GM23338 (cell line): ENCODE results near the gene CLASRP. TPM values are rescaled to one million over a fixed set of nuclear protein-coding genes. Genes with fewer than 3 reads are reported as not detected.

Experiments used
- ATAC-seq: fragments of 200-7000 bp; cut with Tn5 transposase; 3 replicates; pipeline ENCODE4 v1.9.1; 2020
- DNase-seq: peaks from one replicate; pipeline ENCODE4 v3.0.0-alpha.2; 2015; ENCODE audit warnings: low spot score
- H2AFZ ChIP-seq: fragments of 200-600 bp; sonication (generic); 2 replicates; pipeline ENCODE4 v1.8.0; 2016; ENCODE audit warnings: antibody characterized with exemption, mild to moderate bottlenecking, moderate library complexity
- H3F3A ChIP-seq: fragments of 200-600 bp; sonication (generic); replicated peaks from 2 replicates; pipeline ENCODE4 v1.8.0; 2017; ENCODE audit warnings: antibody characterized with exemption, mixed run types, low read depth
- H3K27ac ChIP-seq: fragments of 200-600 bp; sonication (generic); 2 replicates; pipeline ENCODE4 v1.6.1; 2016; ENCODE audit warnings: low read depth
- H3K27me3 ChIP-seq: fragments of 200-600 bp; sonication (generic); 2 replicates; pipeline ENCODE4 v1.8.0; 2016; ENCODE audit warnings: mild to moderate bottlenecking, mixed run types, moderate library complexity; ENCODE audit not compliant: insufficient read depth
- H3K36me3 ChIP-seq: fragments of 200-600 bp; sonication (generic); 2 replicates; pipeline ENCODE4 v1.8.0; 2016; ENCODE audit warnings: mild to moderate bottlenecking; ENCODE audit not compliant: insufficient read depth
- H3K4me1 ChIP-seq: fragments of 200-600 bp; sonication (generic); 2 replicates; pipeline ENCODE4 v1.8.0; 2016; ENCODE audit warnings: mild to moderate bottlenecking, moderate library complexity; ENCODE audit not compliant: insufficient read depth
- H3K4me2 ChIP-seq: fragments of 200-600 bp; sonication (generic); 2 replicates; pipeline ENCODE4 v1.7.1; 2017; ENCODE audit warnings: mixed run types
- H3K4me3 ChIP-seq: fragments of 200-600 bp; sonication (generic); 2 replicates; pipeline ENCODE4 v1.6.1; 2016; ENCODE audit warnings: mixed run types
- H3K79me2 ChIP-seq: fragments of 200-600 bp; sonication (generic); replicated peaks from 2 replicates; pipeline ENCODE4 v1.8.0; 2017; ENCODE audit warnings: mild to moderate bottlenecking; ENCODE audit not compliant: insufficient read depth
- H3K9me2 ChIP-seq: fragments of 200-600 bp; sonication (generic); 2 replicates; pipeline ENCODE4 v1.8.0; 2017; ENCODE audit not compliant: insufficient read depth
- H4K20me1 ChIP-seq: fragments of 200-600 bp; sonication (generic); replicated peaks from 2 replicates; pipeline ENCODE4 v1.8.0; 2017; ENCODE audit warnings: mild to moderate bottlenecking; ENCODE audit not compliant: insufficient read depth
- H3K27ac Mint-ChIP-seq: 2 replicates; pipeline ENCODE4 v1.8.0; 2020; ENCODE audit warnings: inconsistent platforms, mild to moderate bottlenecking, moderate library complexity, mixed read lengths
- H3K27me3 Mint-ChIP-seq: 3 replicates; pipeline ENCODE4 v1.8.0; 2022; ENCODE audit warnings: low read depth, mild to moderate bottlenecking, moderate library complexity, mixed read lengths, inconsistent platforms; ENCODE audit not compliant: insufficient read depth, poor library complexity
- H3K36me3 Mint-ChIP-seq: 3 replicates; pipeline ENCODE4 v1.8.0; 2021; ENCODE audit warnings: low read depth, mild to moderate bottlenecking, inconsistent platforms, moderate library complexity, mixed read lengths
- H3K4me1 Mint-ChIP-seq: 3 replicates; pipeline ENCODE4 v1.8.0; 2020; ENCODE audit warnings: mild to moderate bottlenecking, inconsistent platforms, mixed read lengths
- H3K4me3 Mint-ChIP-seq: 3 replicates; pipeline ENCODE4 v1.8.0; 2021; ENCODE audit warnings: moderate library complexity, mild to moderate bottlenecking, inconsistent platforms, mixed read lengths
- H3K9me3 Mint-ChIP-seq: 3 replicates; pipeline ENCODE4 v1.8.0; 2020; ENCODE audit warnings: moderate library complexity, mild to moderate bottlenecking, inconsistent platforms, mixed read lengths
- CREB1 ChIP-seq: fragments of 250-450 bp; sonication (Bioruptor Pico); IDR thresholded peaks from 2 replicates; pipeline ENCODE4 v1.5.0; 2020; ENCODE audit warnings: low read depth, mild to moderate bottlenecking, moderate library complexity
- ETS1 ChIP-seq: IDR thresholded peaks from 2 replicates; pipeline ENCODE4 v1.6.1; 2016; ENCODE audit warnings: antibody characterized with exemption
- EZH2 ChIP-seq: fragments of 200-600 bp; sonication (generic); IDR thresholded peaks from one replicate; pipeline ENCODE4 v1.8.0; 2017; ENCODE audit warnings: antibody characterized with exemption, mild to moderate bottlenecking, low read depth; ENCODE audit not compliant: unreplicated experiment
- EZH2phosphoT487 ChIP-seq: fragments of 200-600 bp; sonication (generic); IDR thresholded peaks from one replicate; pipeline ENCODE4 v1.8.1; 2018; ENCODE audit warnings: antibody characterized with exemption; ENCODE audit not compliant: unreplicated experiment
- JUNB ChIP-seq: IDR thresholded peaks from one replicate; pipeline ENCODE4 v1.6.1; 2016; ENCODE audit warnings: antibody characterized with exemption; ENCODE audit not compliant: unreplicated experiment
- NANOG ChIP-seq: IDR thresholded peaks from 2 replicates; pipeline ENCODE4 v1.6.1; 2016; ENCODE audit warnings: antibody characterized with exemption, borderline replicate concordance
- STAT1 ChIP-seq: IDR thresholded peaks from one replicate; pipeline ENCODE4 v1.6.1; 2016; ENCODE audit warnings: antibody characterized with exemption; ENCODE audit not compliant: unreplicated experiment
- ZNF114 ChIP-seq: fragments of 250-450 bp; sonication (Bioruptor Pico); IDR thresholded peaks from 2 replicates; pipeline ENCODE4 v1.5.0; 2020; ENCODE audit warnings: mild to moderate bottlenecking, moderate library complexity
- ZNF331 ChIP-seq: fragments of 250-450 bp; sonication (Bioruptor Pico); IDR thresholded peaks from 2 replicates; pipeline ENCODE4 v1.5.0; 2020; ENCODE audit warnings: low read depth, mild to moderate bottlenecking, moderate library complexity
- polyA plus RNA-seq: library from polyadenylated mRNA; unstranded; fragments of >200 nt; fragmentation: Nextera tagmentation; extraction: Ambion mirVana; gene quantifications from 2 replicates; pipeline ENCODE4 v1.2.1, GENCODE V29; 2016
- total RNA-seq: library from RNA; depleted of rRNA; stranded (reverse); fragments of >200 nt; shearing (Covaris generic); gene quantifications from 2 replicates; pipeline ENCODE4 v1.2.3, GENCODE V29; 2014
- TF ChIP-seq, protein P1 (sequence below), 2 experiments: fragments of 200-600 bp in 1 of 2; sonication (generic) in 1 of 2; conservative IDR thresholded peaks; 2 replicates each; pipeline versions ENCODE4 v1.5.1 to v1.6.1; 2016 to 2017; ENCODE audit warnings: antibody characterized with exemption in 2 of 2, low read depth in 2 of 2, mild to moderate bottlenecking in 2 of 2, moderate library complexity in 1 of 2
- TF ChIP-seq, protein P2 (sequence below): fragments of 250-450 bp; sonication (Bioruptor Pico); IDR thresholded peaks from 2 replicates; pipeline ENCODE4 v1.5.0; 2020; ENCODE audit warnings: mild to moderate bottlenecking, moderate library complexity

The CLASRP gene
- total and polyA plus RNA-seq, 2 experiments from 2014 or later: 27.1 to 78.7 TPM

DNA sequence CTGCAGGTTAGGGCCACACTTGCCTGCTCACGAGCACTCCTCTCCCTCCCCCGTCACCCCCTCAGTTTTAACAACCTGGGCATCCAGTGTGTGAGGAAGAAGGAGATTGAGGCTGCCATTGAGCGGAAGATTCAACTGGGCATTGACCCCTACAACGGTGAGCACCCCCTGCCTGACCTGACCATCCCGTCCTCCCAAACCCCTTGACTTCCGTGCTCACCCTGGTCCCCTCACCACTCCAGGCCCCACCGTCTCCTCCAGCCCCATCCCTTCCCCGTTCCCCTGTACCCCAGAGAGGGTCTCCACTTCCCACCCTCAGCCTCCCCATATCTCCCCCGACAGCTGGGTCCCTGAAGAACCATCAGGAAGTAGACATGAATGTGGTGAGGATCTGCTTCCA, 13.6 kb upstream of the CLASRP start:
- H3K27me3 Mint-ChIP-seq: peaks cover 2% of the 10 kb centered on the region
- H3K79me2 ChIP-seq: no peaks in the 10 kb centered on the region
- no peak overlapping the region for H3K27ac ChIP-seq
- no peak overlapping the region for H3K4me2 ChIP-seq
- H3K36me3 Mint-ChIP-seq: peaks cover 10% of the 10 kb centered on the region
- no peak overlapping the region for H3K27ac Mint-ChIP-seq
- no peaks in the 10 kb centered on the region for H3K27me3 ChIP-seq
- no peak overlapping the region for H3K4me3 ChIP-seq
- no peak overlapping the region for H2AFZ ChIP-seq
- no peaks in the 10 kb centered on the region for H3F3A ChIP-seq
- H4K20me1 ChIP-seq: peaks cover 3% of the 10 kb centered on the region; the same call in 1 of the 2 replicates
- no peak for ATAC-seq
- H3K9me2 ChIP-seq: no peaks in the 10 kb centered on the region
- H3K4me1 Mint-ChIP-seq: no peaks in the 10 kb centered on the region
- no peak for TF ChIP-seq ETS1
- TF ChIP-seq, protein P1, sequence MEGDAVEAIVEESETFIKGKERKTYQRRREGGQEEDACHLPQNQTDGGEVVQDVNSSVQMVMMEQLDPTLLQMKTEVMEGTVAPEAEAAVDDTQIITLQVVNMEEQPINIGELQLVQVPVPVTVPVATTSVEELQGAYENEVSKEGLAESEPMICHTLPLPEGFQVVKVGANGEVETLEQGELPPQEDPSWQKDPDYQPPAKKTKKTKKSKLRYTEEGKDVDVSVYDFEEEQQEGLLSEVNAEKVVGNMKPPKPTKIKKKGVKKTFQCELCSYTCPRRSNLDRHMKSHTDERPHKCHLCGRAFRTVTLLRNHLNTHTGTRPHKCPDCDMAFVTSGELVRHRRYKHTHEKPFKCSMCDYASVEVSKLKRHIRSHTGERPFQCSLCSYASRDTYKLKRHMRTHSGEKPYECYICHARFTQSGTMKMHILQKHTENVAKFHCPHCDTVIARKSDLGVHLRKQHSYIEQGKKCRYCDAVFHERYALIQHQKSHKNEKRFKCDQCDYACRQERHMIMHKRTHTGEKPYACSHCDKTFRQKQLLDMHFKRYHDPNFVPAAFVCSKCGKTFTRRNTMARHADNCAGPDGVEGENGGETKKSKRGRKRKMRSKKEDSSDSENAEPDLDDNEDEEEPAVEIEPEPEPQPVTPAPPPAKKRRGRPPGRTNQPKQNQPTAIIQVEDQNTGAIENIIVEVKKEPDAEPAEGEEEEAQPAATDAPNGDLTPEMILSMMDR (conservative IDR thresholded peaks at IDR 0.05; ENCODE audit: low read depth in 2 of 2): no peak
- H3K4me1 ChIP-seq: no peaks in the 10 kb centered on the region
- no peak for DNase-seq
- no peaks in the 10 kb centered on the region for H3K36me3 ChIP-seq
- no peak overlapping the region for H3K4me3 Mint-ChIP-seq
- H3K9me3 Mint-ChIP-seq: no peaks in the 10 kb centered on the region

- Mint-ChIP-seq H3K4me3 (no peak overlapping the region), H3K36me3 (peaks cover 21% of the 10 kb centered on the region), H3K9me3 (peaks cover 5% of the 10 kb centered on the region; the same call in 2 of the 3 replicates), H3K4me1 (no peaks in the 10 kb centered on the region), H3K27me3 (peaks cover 2% of the 10 kb centered on the region), H3K27ac (no peak overlapping the region)
- Histone ChIP-seq H3F3A (no peaks in the 10 kb centered on the region), H3K36me3 (no peaks in the 10 kb centered on the region), H3K27me3 (no peaks in the 10 kb centered on the region), H3K27ac (no peak overlapping the region), H2AFZ (no peak overlapping the region), H3K79me2 (no peaks in the 10 kb centered on the region), H4K20me1 (peaks cover 3% of the 10 kb centered on the region; the same call in 1 of the 2 replicates), H3K4me1 (no peaks in the 10 kb centered on the region), H3K4me2 (no peak overlapping the region), H3K9me2 (no peaks in the 10 kb centered on the region), H3K4me3 (no peak overlapping the region)
- ATAC-seq (no peak; the same call in 2 of the 3 replicates), DNase-seq (no peak)
- TF ChIP-seq, protein P2, sequence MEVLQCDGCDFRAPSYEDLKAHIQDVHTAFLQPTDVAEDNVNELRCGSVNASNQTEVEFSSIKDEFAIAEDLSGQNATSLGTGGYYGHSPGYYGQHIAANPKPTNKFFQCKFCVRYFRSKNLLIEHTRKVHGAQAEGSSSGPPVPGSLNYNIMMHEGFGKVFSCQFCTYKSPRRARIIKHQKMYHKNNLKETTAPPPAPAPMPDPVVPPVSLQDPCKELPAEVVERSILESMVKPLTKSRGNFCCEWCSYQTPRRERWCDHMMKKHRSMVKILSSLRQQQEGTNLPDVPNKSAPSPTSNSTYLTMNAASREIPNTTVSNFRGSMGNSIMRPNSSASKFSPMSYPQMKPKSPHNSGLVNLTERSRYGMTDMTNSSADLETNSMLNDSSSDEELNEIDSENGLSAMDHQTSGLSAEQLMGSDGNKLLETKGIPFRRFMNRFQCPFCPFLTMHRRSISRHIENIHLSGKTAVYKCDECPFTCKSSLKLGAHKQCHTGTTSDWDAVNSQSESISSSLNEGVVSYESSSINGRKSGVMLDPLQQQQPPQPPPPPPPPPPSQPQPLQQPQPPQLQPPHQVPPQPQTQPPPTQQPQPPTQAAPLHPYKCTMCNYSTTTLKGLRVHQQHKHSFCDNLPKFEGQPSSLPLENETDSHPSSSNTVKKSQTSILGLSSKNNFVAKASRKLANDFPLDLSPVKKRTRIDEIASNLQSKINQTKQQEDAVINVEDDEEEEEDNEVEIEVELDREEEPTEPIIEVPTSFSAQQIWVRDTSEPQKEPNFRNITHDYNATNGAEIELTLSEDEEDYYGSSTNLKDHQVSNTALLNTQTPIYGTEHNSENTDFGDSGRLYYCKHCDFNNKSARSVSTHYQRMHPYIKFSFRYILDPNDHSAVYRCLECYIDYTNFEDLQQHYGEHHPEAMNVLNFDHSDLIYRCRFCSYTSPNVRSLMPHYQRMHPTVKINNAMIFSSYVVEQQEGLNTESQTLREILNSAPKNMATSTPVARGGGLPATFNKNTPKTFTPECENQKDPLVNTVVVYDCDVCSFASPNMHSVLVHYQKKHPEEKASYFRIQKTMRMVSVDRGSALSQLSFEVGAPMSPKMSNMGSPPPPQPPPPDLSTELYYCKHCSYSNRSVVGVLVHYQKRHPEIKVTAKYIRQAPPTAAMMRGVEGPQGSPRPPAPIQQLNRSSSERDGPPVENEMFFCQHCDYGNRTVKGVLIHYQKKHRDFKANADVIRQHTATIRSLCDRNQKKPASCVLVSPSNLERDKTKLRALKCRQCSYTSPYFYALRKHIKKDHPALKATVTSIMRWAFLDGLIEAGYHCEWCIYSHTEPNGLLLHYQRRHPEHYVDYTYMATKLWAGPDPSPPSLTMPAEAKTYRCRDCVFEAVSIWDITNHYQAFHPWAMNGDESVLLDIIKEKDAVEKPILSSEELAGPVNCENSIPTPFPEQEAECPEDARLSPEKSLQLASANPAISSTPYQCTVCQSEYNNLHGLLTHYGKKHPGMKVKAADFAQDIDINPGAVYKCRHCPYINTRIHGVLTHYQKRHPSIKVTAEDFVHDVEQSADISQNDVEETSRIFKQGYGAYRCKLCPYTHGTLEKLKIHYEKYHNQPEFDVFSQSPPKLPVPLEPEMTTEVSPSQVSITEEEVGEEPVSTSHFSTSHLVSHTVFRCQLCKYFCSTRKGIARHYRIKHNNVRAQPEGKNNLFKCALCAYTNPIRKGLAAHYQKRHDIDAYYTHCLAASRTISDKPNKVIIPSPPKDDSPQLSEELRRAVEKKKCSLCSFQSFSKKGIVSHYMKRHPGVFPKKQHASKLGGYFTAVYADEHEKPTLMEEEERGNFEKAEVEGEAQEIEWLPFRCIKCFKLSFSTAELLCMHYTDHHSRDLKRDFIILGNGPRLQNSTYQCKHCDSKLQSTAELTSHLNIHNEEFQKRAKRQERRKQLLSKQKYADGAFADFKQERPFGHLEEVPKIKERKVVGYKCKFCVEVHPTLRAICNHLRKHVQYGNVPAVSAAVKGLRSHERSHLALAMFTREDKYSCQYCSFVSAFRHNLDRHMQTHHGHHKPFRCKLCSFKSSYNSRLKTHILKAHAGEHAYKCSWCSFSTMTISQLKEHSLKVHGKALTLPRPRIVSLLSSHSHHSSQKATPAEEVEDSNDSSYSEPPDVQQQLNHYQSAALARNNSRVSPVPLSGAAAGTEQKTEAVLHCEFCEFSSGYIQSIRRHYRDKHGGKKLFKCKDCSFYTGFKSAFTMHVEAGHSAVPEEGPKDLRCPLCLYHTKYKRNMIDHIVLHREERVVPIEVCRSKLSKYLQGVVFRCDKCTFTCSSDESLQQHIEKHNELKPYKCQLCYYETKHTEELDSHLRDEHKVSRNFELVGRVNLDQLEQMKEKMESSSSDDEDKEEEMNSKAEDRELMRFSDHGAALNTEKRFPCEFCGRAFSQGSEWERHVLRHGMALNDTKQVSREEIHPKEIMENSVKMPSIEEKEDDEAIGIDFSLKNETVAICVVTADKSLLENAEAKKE: no peak
- no peak for TF ChIP-seq CREB1 (CRISPR knock-in tag)
- TF ChIP-seq NANOG: no peak
- no peak for TF ChIP-seq ZNF331
- no peak for TF ChIP-seq JUNB
- no peak for TF ChIP-seq EZH2phosphoT487
- TF ChIP-seq ZNF114 (CRISPR knock-in tag): no peak
- TF ChIP-seq ETS1: no peak
- no peak for TF ChIP-seq STAT1
- no peak for TF ChIP-seq EZH2
Observed at GRCh38 chr19:45027371-45027770, 11.5 kb upstream of the CLASRP start.
